ENCODE data around the gene TK1. TPM values are rescaled to one million over a fixed set of nuclear protein-coding genes. Genes with fewer than 3 reads are reported as not detected.

TK1 gene
- total RNA-seq, 4 donors from 2014 or later = 1.4 to 10.6 (median 3.1) TPM

DNA sequence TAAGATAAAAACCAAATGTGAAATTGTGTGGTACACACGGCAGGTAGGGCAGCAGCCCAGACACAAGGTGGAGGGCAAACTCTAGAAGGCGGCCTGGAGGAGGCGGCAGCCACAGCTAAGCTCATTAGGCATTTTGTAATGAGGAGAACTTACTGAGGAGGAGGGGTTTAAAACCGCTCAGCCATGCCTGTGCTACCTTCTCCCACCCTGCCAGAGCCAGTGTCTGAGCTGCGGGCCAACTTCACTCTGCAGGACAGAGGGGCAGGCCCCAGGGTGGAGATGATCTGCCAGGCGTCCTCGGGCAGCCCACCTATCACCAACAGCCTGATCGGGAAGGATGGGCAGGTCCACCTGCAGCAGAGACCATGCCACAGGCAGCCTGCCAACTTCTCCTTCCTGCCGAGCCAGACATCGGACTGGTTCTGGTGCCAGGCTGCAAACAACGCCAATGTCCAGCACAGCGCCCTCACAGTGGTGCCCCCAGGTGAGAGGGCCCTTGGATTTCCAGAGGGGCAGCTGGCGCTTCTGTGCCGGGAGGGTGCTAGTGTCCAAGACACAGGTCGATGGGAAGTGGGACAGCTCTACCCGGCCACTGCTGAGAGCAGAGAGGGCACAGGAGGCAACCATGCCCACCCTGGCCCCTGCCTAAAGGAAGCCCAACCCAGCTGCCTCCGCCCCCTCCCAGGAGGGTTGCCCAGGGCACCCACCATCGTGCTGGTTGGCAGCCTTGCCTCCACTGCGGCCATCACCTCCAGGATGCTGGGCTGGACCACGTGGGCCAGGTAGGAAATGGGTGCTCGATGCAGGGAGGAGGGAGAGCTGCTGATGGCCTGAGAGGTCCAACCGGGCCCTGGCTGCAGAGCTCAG, 22.7 kb downstream of the TK1 start:
- ATAC-seq (ENCODE audit: low FRiP score) = no peak
- no peak for DNase-seq (ENCODE audit: low spot score)
- TF ChIP-seq, protein P1, sequence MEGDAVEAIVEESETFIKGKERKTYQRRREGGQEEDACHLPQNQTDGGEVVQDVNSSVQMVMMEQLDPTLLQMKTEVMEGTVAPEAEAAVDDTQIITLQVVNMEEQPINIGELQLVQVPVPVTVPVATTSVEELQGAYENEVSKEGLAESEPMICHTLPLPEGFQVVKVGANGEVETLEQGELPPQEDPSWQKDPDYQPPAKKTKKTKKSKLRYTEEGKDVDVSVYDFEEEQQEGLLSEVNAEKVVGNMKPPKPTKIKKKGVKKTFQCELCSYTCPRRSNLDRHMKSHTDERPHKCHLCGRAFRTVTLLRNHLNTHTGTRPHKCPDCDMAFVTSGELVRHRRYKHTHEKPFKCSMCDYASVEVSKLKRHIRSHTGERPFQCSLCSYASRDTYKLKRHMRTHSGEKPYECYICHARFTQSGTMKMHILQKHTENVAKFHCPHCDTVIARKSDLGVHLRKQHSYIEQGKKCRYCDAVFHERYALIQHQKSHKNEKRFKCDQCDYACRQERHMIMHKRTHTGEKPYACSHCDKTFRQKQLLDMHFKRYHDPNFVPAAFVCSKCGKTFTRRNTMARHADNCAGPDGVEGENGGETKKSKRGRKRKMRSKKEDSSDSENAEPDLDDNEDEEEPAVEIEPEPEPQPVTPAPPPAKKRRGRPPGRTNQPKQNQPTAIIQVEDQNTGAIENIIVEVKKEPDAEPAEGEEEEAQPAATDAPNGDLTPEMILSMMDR (IDR thresholded peaks at IDR 0.05) = no peak

- DNase-seq (ENCODE audit: low spot score) = no peak
- TF ChIP-seq, protein P1 (IDR thresholded peaks at IDR 0.05) = no peak
- ATAC-seq (ENCODE audit: low FRiP score) = no peak
These were observed 27.2 kb downstream of the TK1 start for GRCh38 chr17:78159575-78160158.

GRCh38 chr17:78154903-78155811, 31.7 kb downstream of the TK1 start:
- TF ChIP-seq, protein P1 (IDR thresholded peaks at IDR 0.05) = no peak
- DNase-seq (ENCODE audit: low spot score) = no peak
- no peak for ATAC-seq (ENCODE audit: low FRiP score)

DNA sequence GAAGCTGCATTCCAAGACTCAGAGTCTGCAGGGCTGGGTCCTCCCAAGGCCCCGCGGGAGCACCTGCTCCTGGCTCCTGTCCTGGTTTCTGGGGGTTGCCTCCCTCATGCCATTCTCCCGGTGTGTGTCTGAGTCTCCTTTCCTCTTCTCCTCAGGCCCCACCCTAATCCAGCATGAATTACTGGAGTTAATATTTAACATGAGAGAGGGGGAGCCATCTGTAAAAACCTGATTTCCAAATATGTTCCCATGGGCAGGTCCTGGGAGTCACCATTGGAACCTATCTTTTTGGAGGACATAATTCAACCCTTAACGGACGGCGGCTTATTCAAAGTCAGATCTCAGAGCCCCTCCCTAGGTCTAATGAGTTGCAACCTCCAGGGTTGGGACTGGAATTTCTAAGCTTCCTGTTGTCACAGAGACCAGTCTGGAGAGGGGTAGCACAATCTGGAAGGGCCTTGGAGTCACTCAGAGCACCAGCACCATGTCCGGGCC, 35.3 kb downstream of the TK1 start:
- TF ChIP-seq, protein P1 (IDR thresholded peaks at IDR 0.05) = no peak
- DNase-seq (ENCODE audit: low spot score) (no peak), ATAC-seq (ENCODE audit: low FRiP score) (peak; percentile 67)

DNA sequence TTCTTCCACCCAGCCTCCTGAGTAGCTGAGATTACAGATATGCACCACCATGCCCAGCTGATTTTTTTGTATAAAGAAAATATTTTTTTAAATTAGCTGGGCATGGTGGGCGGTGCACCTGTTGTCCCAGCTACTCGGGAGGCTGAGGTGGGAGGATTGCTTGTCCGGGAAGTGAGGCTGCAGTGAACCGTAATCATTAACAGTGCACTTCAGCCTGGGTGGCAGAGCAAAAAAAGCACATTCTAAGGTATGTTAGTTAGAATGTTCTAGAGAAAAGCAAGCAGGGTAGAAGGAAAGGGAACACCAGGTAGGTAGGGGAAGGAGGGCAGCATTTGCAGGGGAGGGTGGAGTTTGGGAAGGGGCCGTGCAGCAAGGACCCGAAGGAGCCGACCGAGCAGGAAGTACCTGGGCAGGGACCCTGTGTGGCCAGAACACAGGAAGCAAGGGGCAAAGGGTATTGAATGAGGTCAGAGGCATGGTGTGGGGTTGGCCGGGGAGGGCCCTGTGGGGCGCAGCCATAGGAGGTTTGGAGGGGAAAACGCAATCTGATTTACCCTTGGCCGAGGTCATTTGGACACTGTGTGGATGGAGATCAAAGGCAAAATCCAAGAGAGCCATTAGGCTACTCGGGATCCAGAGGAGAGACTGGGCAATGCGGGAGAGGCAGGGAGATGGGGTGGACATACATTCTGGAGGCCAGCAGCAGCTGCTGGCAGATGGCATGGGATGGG, 38.4 kb downstream of the TK1 start:
- TF ChIP-seq, protein P1 (IDR thresholded peaks at IDR 0.05) = no peak
- ATAC-seq (ENCODE audit: low FRiP score) (no peak), DNase-seq (ENCODE audit: low spot score) (no peak)

GRCh38 chr17:78147315-78147998, 39.4 kb downstream of the TK1 start:
- DNase-seq (ENCODE audit: low spot score) (no peak), ATAC-seq (ENCODE audit: low FRiP score) (no peak)
- TF ChIP-seq, protein P1 (IDR thresholded peaks at IDR 0.05) = no peak
